22Rv1 (cell line): Measurements from ENCODE around the gene NLRC5.

Experiments
- CTCF ChIP-seq: fragments of 450-650 bp; IDR thresholded peaks from 2 replicates; pipeline ENCODE4 v1.5.1; 2017; ENCODE audit warnings: mild to moderate bottlenecking
- ZFX ChIP-seq: fragments of 450-650 bp; IDR thresholded peaks from 2 replicates; pipeline ENCODE4 v1.6.1; 2017; ENCODE audit warnings: antibody characterized with exemption, borderline replicate concordance

GRCh38 chr16:56953006-56953405, 36.4 kb upstream of the NLRC5 start:
- TF ChIP-seq CTCF: no peak
- TF ChIP-seq ZFX: no peak
